MM.1S (cell line): ENCODE measurements around the gene DLGAP1.

Experiments used
- EZH2 ChIP-seq: fragments of 300-600 bp; sonication (generic); optimal IDR thresholded peaks from 2 replicates; pipeline ENCODE3; 2017; ENCODE audit warnings: low read depth, mild to moderate bottlenecking, antibody characterized with exemption, low read length, mixed read lengths
- TF ChIP-seq, protein P1 (sequence below): fragments of 300-600 bp; sonication (generic); IDR thresholded peaks from 2 replicates; pipeline ENCODE4 v1.5.1; 2016; ENCODE audit warnings: antibody characterized with exemption, low read length, mixed read lengths

DNA sequence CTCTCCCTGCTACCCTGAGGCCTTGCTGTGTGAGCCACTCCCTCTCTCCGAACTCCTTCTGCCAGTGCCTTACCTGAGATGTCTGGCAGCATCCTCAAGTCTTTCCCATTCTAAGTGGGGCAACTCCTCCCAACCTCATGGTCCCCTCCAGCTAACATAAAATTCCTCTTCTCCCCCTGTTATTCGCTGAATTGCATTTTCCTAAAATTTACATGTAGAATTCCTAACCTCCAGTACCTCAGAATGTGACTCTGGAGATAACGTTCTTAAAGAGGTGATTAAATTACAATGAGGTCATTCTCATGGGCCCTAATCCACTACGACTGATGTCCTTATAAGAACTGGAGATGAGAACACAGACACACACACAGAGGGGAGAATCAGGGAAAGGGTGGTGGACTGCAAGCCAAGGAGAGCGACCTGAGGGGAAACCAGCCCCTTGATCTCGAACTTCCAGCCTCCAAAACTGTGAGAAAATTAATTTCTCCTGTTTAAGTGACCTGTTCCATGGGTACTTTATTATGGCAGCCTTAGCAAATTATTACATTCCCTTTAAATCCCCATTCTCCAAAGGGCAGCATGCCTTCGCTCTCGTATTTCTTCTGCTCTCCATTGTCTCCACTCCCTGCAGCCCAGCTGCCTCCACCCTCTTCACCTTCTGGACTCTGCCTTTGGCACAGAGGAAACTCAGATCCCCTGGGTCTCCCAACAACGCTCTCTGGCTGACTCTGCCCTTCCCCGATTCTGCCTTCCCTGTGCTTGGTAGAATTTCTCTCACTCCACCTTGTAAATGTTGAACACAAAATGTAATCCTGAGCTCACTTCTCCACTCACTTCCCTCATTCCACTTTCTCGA lies 934.6 kb downstream of the DLGAP1 start:
- TF ChIP-seq, protein P1, sequence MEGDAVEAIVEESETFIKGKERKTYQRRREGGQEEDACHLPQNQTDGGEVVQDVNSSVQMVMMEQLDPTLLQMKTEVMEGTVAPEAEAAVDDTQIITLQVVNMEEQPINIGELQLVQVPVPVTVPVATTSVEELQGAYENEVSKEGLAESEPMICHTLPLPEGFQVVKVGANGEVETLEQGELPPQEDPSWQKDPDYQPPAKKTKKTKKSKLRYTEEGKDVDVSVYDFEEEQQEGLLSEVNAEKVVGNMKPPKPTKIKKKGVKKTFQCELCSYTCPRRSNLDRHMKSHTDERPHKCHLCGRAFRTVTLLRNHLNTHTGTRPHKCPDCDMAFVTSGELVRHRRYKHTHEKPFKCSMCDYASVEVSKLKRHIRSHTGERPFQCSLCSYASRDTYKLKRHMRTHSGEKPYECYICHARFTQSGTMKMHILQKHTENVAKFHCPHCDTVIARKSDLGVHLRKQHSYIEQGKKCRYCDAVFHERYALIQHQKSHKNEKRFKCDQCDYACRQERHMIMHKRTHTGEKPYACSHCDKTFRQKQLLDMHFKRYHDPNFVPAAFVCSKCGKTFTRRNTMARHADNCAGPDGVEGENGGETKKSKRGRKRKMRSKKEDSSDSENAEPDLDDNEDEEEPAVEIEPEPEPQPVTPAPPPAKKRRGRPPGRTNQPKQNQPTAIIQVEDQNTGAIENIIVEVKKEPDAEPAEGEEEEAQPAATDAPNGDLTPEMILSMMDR = no peak
- no peak for TF ChIP-seq EZH2
